SK-N-SH (cell line): ENCODE data around the gene LRMDA.

Source experiments
- CTCF ChIP-seq: fragments of 200-600 bp; sonication (generic); IDR thresholded peaks from 2 replicates; pipeline ENCODE4 v1.6.1; 2017; ENCODE audit warnings: antibody characterized with exemption, mild to moderate bottlenecking, moderate library complexity
- EZH2phosphoT487 ChIP-seq: fragments of 200-600 bp; sonication (generic); IDR thresholded peaks from 2 replicates; pipeline ENCODE4 v1.6.1; 2017; ENCODE audit warnings: low read depth, mixed run types, mild to moderate bottlenecking, antibody characterized with exemption, moderate library complexity, borderline replicate concordance
- FOXJ3 ChIP-seq: sonication (generic); formaldehyde crosslinking; IDR thresholded peaks from 2 replicates; pipeline ENCODE4 v1.5.1; 2020; ENCODE audit warnings: mild to moderate bottlenecking, missing genetic modification reagents
- MEF2A ChIP-seq: IDR thresholded peaks from 2 replicates; pipeline ENCODE4 v1.4.0; 2012; ENCODE audit warnings: low read depth, borderline replicate concordance
- MXI1 ChIP-seq: IDR thresholded peaks from 2 replicates; pipeline ENCODE4 v1.6.1; 2012; ENCODE audit warnings: mild to moderate bottlenecking, low read depth, low read length, improper control_type of control experiment
- NRF1 ChIP-seq: IDR thresholded peaks from 2 replicates; pipeline ENCODE4 v1.6.1; 2012; ENCODE audit warnings: low read depth, mild to moderate bottlenecking, low read length
- POLR2AphosphoS5 ChIP-seq: IDR thresholded peaks from 2 replicates; pipeline ENCODE4 v1.6.1; 2012; ENCODE audit warnings: low read depth, low read length
- RFX5 ChIP-seq: IDR thresholded peaks from 2 replicates; pipeline ENCODE4 v1.6.1; 2012; ENCODE audit warnings: mild to moderate bottlenecking, improper control_type of control experiment, low read length
- TAF1 ChIP-seq: IDR thresholded peaks from 2 replicates; pipeline ENCODE4 v1.6.1; 2012; ENCODE audit warnings: low read depth, mild to moderate bottlenecking, low read length, moderate library complexity, borderline replicate concordance
- TEAD4 ChIP-seq: IDR thresholded peaks from 2 replicates; pipeline ENCODE4 v1.4.0; 2012; ENCODE audit warnings: mild to moderate bottlenecking, borderline replicate concordance; ENCODE audit not compliant: insufficient read depth
- USF2 ChIP-seq: fragments of 150-350 bp; IDR thresholded peaks from 2 replicates; pipeline ENCODE4 v1.6.1; 2017; ENCODE audit warnings: antibody characterized with exemption, low read length, low read depth, borderline replicate concordance
- ZBTB33 ChIP-seq: IDR thresholded peaks from 2 replicates; pipeline ENCODE4 v1.4.0; 2012; ENCODE audit warnings: low read depth, borderline replicate concordance

GRCh38 chr10:75866300-75866625 lies 434.8 kb downstream of the LRMDA start:
- no peak for TF ChIP-seq FOXJ3 (CRISPR knock-in tag)
- TF ChIP-seq POLR2AphosphoS5, result no peak
- TF ChIP-seq CTCF, result no peak
- TF ChIP-seq TEAD4, result no peak
- no peak for TF ChIP-seq RFX5
- no peak for TF ChIP-seq ZBTB33
- no peak for TF ChIP-seq USF2
- TF ChIP-seq NRF1, result no peak
- no peak for TF ChIP-seq EZH2phosphoT487
- TF ChIP-seq MXI1, result no peak
- TF ChIP-seq MEF2A, result no peak
- no peak for TF ChIP-seq TAF1
